ENCODE results near the gene CBY1.

GRCh38 chr22:38706901-38707195 lies 50.4 kb downstream of the CBY1 start:
- TF ChIP-seq CTCF (IDR thresholded peaks at IDR 0.05) = no peak
- TF ChIP-seq, protein P1, sequence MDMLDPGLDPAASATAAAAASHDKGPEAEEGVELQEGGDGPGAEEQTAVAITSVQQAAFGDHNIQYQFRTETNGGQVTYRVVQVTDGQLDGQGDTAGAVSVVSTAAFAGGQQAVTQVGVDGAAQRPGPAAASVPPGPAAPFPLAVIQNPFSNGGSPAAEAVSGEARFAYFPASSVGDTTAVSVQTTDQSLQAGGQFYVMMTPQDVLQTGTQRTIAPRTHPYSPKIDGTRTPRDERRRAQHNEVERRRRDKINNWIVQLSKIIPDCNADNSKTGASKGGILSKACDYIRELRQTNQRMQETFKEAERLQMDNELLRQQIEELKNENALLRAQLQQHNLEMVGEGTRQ (IDR thresholded peaks at IDR 0.05; ENCODE audit: borderline replicate concordance, low read depth, low read length) = no peak
- TF ChIP-seq, protein P2, sequence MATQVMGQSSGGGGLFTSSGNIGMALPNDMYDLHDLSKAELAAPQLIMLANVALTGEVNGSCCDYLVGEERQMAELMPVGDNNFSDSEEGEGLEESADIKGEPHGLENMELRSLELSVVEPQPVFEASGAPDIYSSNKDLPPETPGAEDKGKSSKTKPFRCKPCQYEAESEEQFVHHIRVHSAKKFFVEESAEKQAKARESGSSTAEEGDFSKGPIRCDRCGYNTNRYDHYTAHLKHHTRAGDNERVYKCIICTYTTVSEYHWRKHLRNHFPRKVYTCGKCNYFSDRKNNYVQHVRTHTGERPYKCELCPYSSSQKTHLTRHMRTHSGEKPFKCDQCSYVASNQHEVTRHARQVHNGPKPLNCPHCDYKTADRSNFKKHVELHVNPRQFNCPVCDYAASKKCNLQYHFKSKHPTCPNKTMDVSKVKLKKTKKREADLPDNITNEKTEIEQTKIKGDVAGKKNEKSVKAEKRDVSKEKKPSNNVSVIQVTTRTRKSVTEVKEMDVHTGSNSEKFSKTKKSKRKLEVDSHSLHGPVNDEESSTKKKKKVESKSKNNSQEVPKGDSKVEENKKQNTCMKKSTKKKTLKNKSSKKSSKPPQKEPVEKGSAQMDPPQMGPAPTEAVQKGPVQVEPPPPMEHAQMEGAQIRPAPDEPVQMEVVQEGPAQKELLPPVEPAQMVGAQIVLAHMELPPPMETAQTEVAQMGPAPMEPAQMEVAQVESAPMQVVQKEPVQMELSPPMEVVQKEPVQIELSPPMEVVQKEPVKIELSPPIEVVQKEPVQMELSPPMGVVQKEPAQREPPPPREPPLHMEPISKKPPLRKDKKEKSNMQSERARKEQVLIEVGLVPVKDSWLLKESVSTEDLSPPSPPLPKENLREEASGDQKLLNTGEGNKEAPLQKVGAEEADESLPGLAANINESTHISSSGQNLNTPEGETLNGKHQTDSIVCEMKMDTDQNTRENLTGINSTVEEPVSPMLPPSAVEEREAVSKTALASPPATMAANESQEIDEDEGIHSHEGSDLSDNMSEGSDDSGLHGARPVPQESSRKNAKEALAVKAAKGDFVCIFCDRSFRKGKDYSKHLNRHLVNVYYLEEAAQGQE (IDR thresholded peaks at IDR 0.05; ENCODE audit: low read depth, low read length) = no peak
- TF ChIP-seq, protein P3, sequence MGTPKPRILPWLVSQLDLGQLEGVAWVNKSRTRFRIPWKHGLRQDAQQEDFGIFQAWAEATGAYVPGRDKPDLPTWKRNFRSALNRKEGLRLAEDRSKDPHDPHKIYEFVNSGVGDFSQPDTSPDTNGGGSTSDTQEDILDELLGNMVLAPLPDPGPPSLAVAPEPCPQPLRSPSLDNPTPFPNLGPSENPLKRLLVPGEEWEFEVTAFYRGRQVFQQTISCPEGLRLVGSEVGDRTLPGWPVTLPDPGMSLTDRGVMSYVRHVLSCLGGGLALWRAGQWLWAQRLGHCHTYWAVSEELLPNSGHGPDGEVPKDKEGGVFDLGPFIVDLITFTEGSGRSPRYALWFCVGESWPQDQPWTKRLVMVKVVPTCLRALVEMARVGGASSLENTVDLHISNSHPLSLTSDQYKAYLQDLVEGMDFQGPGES (IDR thresholded peaks at IDR 0.05; ENCODE audit: low read depth, low read length) = no peak
- TF ChIP-seq GATA2 (CRISPR knock-in tag; IDR thresholded peaks at IDR 0.05) = no peak
- no peak for TF ChIP-seq TCF12 (IDR thresholded peaks at IDR 0.05)
- no peak for TF ChIP-seq FOXM1 (IDR thresholded peaks at IDR 0.05; ENCODE audit: low read depth)
- no peak for TF ChIP-seq GABPA (IDR thresholded peaks at IDR 0.05; ENCODE audit: low read depth)

Measured in SK-N-SH (cell line).